HG02943 (cell line): ENCODE results near the gene VCL.
A peak's percentile ranks its signal among the peaks of the same experiment; 100 is the strongest.

Source experiments
- ATAC-seq: cut with Tn5 transposase; IDR thresholded peaks from one replicate; pipeline ENCODE4 v1.9.1; 2021; ENCODE audit warnings: mild to moderate bottlenecking, low read depth, moderate library complexity; ENCODE audit not compliant: unreplicated experiment

Gene VCL

GRCh38 chr10:73970845-73971244, 27.1 kb upstream of the VCL start:
- no peak for ATAC-seq

- no peak for ATAC-seq
Measured at GRCh38 chr10:73971636-73972354, 26.1 kb upstream of the VCL start.

- ATAC-seq: no peak
Measured at GRCh38 chr10:73973427-73973826, 24.5 kb upstream of the VCL start.

- no peak for ATAC-seq
Measured at GRCh38 chr10:73974309-73974946, 23.5 kb upstream of the VCL start.

GRCh38 chr10:73975388-73975787, 22.5 kb upstream of the VCL start:
- ATAC-seq: no peak

- no peak for ATAC-seq
Measured at GRCh38 chr10:73979141-73979808, 18.6 kb upstream of the VCL start.

- ATAC-seq: no peak
Measured at GRCh38 chr10:73979809-73980433, 18.0 kb upstream of the VCL start.

GRCh38 chr10:73981812-73982211, 16.1 kb upstream of the VCL start:
- no peak for ATAC-seq

- no peak for ATAC-seq
Measured at GRCh38 chr10:73983096-73984047, 14.5 kb upstream of the VCL start.

GRCh38 chr10:73989594-73990150, 8.2 kb upstream of the VCL start:
- ATAC-seq: no peak

GRCh38 chr10:73991203-73991883, 6.6 kb upstream of the VCL start:
- ATAC-seq: no peak

- ATAC-seq: no peak
Measured at GRCh38 chr10:73991884-73992245, 6.1 kb upstream of the VCL start.

- no peak for ATAC-seq
Measured at GRCh38 chr10:73992899-73993788, 4.8 kb upstream of the VCL start.

GRCh38 chr10:73995035-73995358, 2.9 kb upstream of the VCL start:
- ATAC-seq: no peak

GRCh38 chr10:73997461-73997786, 492 bp upstream of the VCL start:
- peak; percentile 70 for ATAC-seq

GRCh38 chr10:73998623-73998928, 660 bp downstream of the VCL start:
- no peak for ATAC-seq

- ATAC-seq: no peak
Measured at GRCh38 chr10:73998929-73999691, 1.2 kb downstream of the VCL start.

GRCh38 chr10:73999703-74000102, 1.8 kb downstream of the VCL start:
- ATAC-seq: no peak
